Natural killer cell (primary cell): ENCODE data around the gene LAMC1. TPM values are rescaled to one million over a fixed set of nuclear protein-coding genes. Genes with fewer than 3 reads are reported as not detected.

Experiments used
- ATAC-seq, 3 donors: fragments of 150-1000 bp in 2 of 3; fragments of 200-7000 bp in 1 of 3; cut with Tn5 transposase; 1 replicate in 1 of 3; 2 replicates in 2 of 3; pipeline ENCODE4 v1.10.0; 2021; ENCODE audit warnings: mild to moderate bottlenecking in 2 of 3, moderate library complexity in 2 of 3
- DNase-seq, 2 donors: peaks; one replicate each; pipeline versions ENCODE4 v3.0.0 to v3.0.0-alpha.2; 2013 to 2021; ENCODE audit warnings: mixed read lengths in 1 of 2
- H3K27ac ChIP-seq: one replicate; pipeline ENCODE4 v1.5.1; 2013; ENCODE audit warnings: mild to moderate bottlenecking, low read length
- H3K27me3 ChIP-seq: one replicate; pipeline ENCODE4 v1.6.1; 2013; ENCODE audit warnings: low read length; ENCODE audit not compliant: control insufficient read depth, insufficient read depth
- H3K36me3 ChIP-seq: one replicate; pipeline ENCODE4 v1.6.1; 2013; ENCODE audit warnings: low read length; ENCODE audit not compliant: control insufficient read depth, insufficient read depth
- H3K4me1 ChIP-seq: one replicate; pipeline ENCODE4 v1.6.1; 2013; ENCODE audit warnings: low read length; ENCODE audit not compliant: control insufficient read depth, insufficient read depth
- H3K4me3 ChIP-seq: one replicate; pipeline ENCODE4 v1.5.1; 2013; ENCODE audit warnings: low read length
- H3K9me3 ChIP-seq: one replicate; pipeline ENCODE4 v1.6.1; 2013; ENCODE audit warnings: low read length; ENCODE audit not compliant: control insufficient read depth, insufficient read depth
- H3K27ac Mint-ChIP-seq, 2 donors: one replicate each; pipeline ENCODE4 v1.8.0; 2022; ENCODE audit warnings: mild to moderate bottlenecking in 2 of 2, mixed read lengths in 2 of 2, moderate library complexity in 1 of 2
- H3K27me3 Mint-ChIP-seq, 2 donors: one replicate each; pipeline ENCODE4 v1.8.0; 2022; ENCODE audit warnings: low read depth in 2 of 2, mixed read lengths in 2 of 2
- H3K36me3 Mint-ChIP-seq: one replicate; pipeline ENCODE4 v1.8.0; 2022; ENCODE audit warnings: mixed read lengths
- H3K4me1 Mint-ChIP-seq, 2 donors: one replicate each; pipeline ENCODE4 v1.8.0; 2022; ENCODE audit warnings: mixed read lengths in 2 of 2
- H3K4me3 Mint-ChIP-seq: one replicate; pipeline ENCODE4 v1.8.0; 2022; ENCODE audit warnings: mild to moderate bottlenecking, moderate library complexity, mixed read lengths
- H3K9me3 Mint-ChIP-seq, 2 donors: one replicate each; pipeline ENCODE4 v1.8.0; 2022; ENCODE audit warnings: mixed read lengths in 2 of 2
- WGBS: methylation state at CpG from one replicate; pipeline ENCODE4 v1.1.7; 2013; ENCODE audit warnings: missing lambda C conversion rate; ENCODE audit not compliant: insufficient coverage; 5-methylcytosine and 5-hydroxymethylcytosine counted together
- intact Hi-C: fragments of 100-400 bp; cut with micrococcal nuclease; formaldehyde crosslinking; loops from one replicate; pipeline ENCODE4 v1.14.2; 2022
- total RNA-seq, 4 donors: library from RNA; stranded (reverse); fragments of 120-200 nt in 1 of 4; gene quantifications; one replicate each; pipeline versions ENCODE4 v1.2.3 to v1.2.4, GENCODE V29; 2013 to 2022
- TF ChIP-seq, protein P1 (sequence below): fragments of 200-600 bp; IDR thresholded peaks from one replicate; pipeline ENCODE4 v1.8.0; 2022; ENCODE audit warnings: antibody characterized with exemption

The LAMC1 gene
- total RNA-seq, 3 donors from 2014 or later (not counting 1 experiment from before 2014, with no cell fraction given) = 0.33 to 0.66 (median 0.58) TPM

DNA sequence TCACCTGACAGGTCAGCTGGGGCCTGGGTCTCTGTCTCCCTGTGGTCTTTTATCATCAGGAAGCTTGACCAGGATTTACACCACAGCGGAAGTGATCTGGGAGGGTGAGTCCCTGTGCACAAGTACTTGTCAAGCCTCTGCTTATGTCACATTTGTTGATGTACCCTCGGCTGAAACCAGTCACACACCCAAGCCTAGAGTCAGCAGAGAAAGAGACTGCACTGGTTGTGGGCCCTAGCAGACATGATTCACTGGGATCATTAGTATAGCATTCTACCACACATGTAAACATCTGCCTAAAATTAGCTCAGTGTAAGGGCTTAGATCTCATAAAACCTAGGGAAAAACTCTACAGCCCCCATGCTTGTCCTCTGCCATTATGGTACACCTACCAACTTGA lies 83.5 kb downstream of the LAMC1 start:
- WGBS = 88% methylated on average over 2 of the region's 2 CpGs
- intact Hi-C loops = no loop called here
- Histone ChIP-seq H3K4me1 (no peaks in the 10 kb centered on the region), H3K9me3 (no peaks in the 10 kb centered on the region), H3K27me3 (no peaks in the 10 kb centered on the region), H3K27ac (no peak overlapping the region), H3K36me3 (no peaks in the 10 kb centered on the region), H3K4me3 (no peak overlapping the region)
- DNase-seq = no peak
- H3K9me3 Mint-ChIP-seq = no peaks in the 10 kb centered on the region
- no peak for ATAC-seq
- no peak overlapping the region for H3K4me3 Mint-ChIP-seq
- H3K27ac Mint-ChIP-seq = no peak overlapping the region
- no peaks in the 10 kb centered on the region for H3K4me1 Mint-ChIP-seq
- H3K27me3 Mint-ChIP-seq = peaks cover 0 to 2% of the 10 kb centered on the region in 2 donors
- TF ChIP-seq, protein P1, sequence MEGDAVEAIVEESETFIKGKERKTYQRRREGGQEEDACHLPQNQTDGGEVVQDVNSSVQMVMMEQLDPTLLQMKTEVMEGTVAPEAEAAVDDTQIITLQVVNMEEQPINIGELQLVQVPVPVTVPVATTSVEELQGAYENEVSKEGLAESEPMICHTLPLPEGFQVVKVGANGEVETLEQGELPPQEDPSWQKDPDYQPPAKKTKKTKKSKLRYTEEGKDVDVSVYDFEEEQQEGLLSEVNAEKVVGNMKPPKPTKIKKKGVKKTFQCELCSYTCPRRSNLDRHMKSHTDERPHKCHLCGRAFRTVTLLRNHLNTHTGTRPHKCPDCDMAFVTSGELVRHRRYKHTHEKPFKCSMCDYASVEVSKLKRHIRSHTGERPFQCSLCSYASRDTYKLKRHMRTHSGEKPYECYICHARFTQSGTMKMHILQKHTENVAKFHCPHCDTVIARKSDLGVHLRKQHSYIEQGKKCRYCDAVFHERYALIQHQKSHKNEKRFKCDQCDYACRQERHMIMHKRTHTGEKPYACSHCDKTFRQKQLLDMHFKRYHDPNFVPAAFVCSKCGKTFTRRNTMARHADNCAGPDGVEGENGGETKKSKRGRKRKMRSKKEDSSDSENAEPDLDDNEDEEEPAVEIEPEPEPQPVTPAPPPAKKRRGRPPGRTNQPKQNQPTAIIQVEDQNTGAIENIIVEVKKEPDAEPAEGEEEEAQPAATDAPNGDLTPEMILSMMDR = no peak
- no peaks in the 10 kb centered on the region for H3K36me3 Mint-ChIP-seq

DNA sequence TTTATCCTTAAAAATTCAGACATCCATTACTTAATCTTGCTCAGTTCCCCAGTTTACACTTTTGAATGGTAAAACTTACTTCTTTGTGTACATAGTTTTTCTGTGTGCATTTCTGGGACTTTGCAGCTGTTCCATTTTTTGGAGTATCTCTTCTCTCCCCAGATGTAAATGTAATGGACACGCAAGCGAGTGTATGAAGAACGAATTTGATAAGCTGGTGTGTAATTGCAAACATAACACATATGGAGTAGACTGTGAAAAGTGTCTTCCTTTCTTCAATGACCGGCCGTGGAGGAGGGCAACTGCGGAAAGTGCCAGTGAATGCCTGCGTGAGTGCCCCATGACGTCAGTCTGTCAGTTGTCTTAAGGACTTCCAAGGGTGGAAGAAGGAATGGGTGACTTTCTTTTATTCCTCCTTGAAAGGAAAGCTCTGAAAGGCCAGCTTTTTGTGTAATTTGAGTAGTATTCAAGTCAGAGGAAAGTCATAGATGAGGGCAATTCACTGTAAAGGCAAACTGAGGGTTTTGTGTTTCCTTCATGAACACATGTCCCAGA lies 87.2 kb downstream of the LAMC1 start:
- Mint-ChIP-seq H3K9me3 (no peaks in the 10 kb centered on the region), H3K4me3 (no peak overlapping the region), H3K27ac (no peak overlapping the region), H3K4me1 (no peaks in the 10 kb centered on the region), H3K36me3 (no peaks in the 10 kb centered on the region), H3K27me3 (no peaks in the 10 kb centered on the region)
- H3K27ac ChIP-seq = no peak overlapping the region
- no peaks in the 10 kb centered on the region for H3K36me3 ChIP-seq
- H3K4me3 ChIP-seq = no peak overlapping the region
- intact Hi-C loops = no loop called here
- no peaks in the 10 kb centered on the region for H3K27me3 ChIP-seq
- H3K9me3 ChIP-seq = no peaks in the 10 kb centered on the region
- ATAC-seq (no peak), DNase-seq (no peak)
- H3K4me1 ChIP-seq = no peaks in the 10 kb centered on the region
- WGBS = 92% methylated on average over 8 of the region's 8 CpGs
- TF ChIP-seq, protein P1 = no peak

DNA sequence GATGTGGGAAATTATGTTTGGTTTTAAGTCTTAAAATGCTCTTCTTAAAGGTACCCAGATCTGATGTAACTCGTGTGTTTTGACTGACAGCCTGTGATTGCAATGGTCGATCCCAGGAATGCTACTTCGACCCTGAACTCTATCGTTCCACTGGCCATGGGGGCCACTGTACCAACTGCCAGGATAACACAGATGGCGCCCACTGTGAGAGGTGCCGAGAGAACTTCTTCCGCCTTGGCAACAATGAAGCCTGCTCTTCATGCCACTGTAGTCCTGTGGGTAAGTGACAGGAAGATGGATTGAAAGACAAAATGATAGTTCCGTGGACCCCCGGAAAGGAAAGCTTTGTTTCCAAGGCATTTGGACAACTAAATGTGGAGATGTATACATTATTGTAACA lies 91.2 kb downstream of the LAMC1 start:
- intact Hi-C loops = no loop called here
- no peaks in the 10 kb centered on the region for H3K36me3 Mint-ChIP-seq
- no peaks in the 10 kb centered on the region for H3K27me3 ChIP-seq
- H3K27ac Mint-ChIP-seq = no peak overlapping the region
- DNase-seq (no peak), ATAC-seq (no peak)
- H3K9me3 ChIP-seq = no peaks in the 10 kb centered on the region
- H3K36me3 ChIP-seq = no peaks in the 10 kb centered on the region
- H3K27me3 Mint-ChIP-seq = no peaks in the 10 kb centered on the region
- no peaks in the 10 kb centered on the region for H3K4me1 Mint-ChIP-seq
- no peaks in the 10 kb centered on the region for H3K4me1 ChIP-seq
- no peak overlapping the region for H3K27ac ChIP-seq
- no peak overlapping the region for H3K4me3 ChIP-seq
- no peaks in the 10 kb centered on the region for H3K9me3 Mint-ChIP-seq
- no peak overlapping the region for H3K4me3 Mint-ChIP-seq
- WGBS = 92% methylated on average over 7 of the region's 9 CpGs
- TF ChIP-seq, protein P1 = no peak

DNA sequence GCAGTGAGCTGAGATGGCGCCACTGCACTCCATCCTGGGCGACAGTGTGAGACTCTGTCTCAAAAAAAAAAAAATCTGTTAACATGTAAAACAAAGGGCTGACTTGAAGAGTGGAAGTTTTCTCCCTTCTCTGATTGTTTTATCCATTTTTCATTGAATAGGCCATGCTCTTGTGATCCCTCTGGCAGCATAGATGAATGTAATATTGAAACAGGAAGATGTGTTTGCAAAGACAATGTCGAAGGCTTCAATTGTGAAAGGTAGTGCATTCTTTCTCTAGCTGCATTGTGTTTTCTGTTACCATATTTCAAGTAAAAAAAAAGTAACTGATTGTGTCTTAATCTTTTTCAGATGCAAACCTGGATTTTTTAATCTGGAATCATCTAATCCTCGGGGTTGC lies 93.2 kb downstream of the LAMC1 start:
- H3K9me3 Mint-ChIP-seq = no peaks in the 10 kb centered on the region
- no peak overlapping the region for H3K27ac Mint-ChIP-seq
- intact Hi-C loops = no loop called here
- DNase-seq = no peak
- no peak overlapping the region for H3K4me3 Mint-ChIP-seq
- Histone ChIP-seq H3K4me3 (no peak overlapping the region), H3K27ac (no peak overlapping the region), H3K4me1 (no peaks in the 10 kb centered on the region), H3K9me3 (no peaks in the 10 kb centered on the region), H3K27me3 (no peaks in the 10 kb centered on the region), H3K36me3 (no peaks in the 10 kb centered on the region)
- H3K27me3 Mint-ChIP-seq = no peaks in the 10 kb centered on the region
- TF ChIP-seq, protein P1 = no peak
- H3K36me3 Mint-ChIP-seq = no peaks in the 10 kb centered on the region
- WGBS = 90% methylated on average over 3 of the region's 4 CpGs
- no peaks in the 10 kb centered on the region for H3K4me1 Mint-ChIP-seq
- ATAC-seq = no peak
